HG03196 (cell line): ENCODE measurements around the gene LCOR.

Experiments used
- ATAC-seq: cut with Tn5 transposase; IDR thresholded peaks from one replicate; pipeline ENCODE4 v1.9.1; 2021; ENCODE audit not compliant: unreplicated experiment

The LCOR gene

DNA sequence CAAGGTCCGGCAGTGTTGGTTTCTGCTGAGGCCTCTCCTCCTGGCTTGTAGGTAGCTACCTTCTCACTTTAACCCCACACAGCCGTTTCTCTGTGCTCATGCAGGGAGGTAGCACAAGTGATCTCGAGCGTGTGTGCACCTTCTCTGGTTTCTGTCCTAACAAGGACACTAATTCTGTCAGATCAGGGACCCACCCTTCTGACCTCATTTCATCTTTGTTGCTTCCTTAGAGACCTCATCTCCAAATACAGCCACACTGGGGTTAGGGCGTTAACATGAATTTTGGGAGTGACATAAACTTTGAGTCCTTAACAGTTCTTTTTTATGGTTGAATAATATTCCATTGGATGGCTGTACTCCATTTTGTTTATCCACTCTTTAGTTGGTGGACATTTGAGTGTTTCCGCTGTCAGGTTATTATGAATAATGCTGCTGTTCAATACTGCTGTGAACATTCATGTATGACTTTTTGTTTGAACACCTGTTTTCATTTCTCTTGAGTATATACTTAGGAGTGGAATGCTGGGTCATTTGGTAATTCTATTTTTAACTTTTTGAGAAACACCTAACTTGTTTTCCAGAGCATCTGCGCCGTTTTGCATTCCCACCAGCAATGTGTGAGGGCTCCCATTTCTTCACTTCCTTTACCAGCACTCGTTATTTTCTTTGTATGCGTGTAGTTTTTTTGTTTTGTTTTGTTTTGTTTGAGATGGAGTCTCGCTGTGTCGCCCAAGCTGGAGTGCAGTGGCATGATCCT lies 57.5 kb downstream of the LCOR start:
- ATAC-seq, result no peak

DNA sequence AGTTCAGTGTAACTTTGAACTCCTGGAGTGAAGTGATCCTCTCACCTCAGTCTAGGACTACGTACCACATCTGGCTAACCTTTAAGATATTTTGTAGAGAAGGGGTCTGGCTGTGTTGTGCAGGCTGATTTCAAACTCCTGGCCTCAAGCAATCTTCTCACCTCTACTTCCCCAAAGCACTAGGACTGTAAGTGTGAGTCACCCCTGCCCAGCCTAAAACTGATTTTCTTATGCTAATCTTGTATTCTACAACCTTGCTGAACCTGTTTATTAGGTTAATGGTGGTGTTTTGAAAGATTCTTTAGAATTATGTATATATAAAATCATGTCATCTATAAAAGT lies 58.0 kb downstream of the LCOR start:
- no peak for ATAC-seq

DNA sequence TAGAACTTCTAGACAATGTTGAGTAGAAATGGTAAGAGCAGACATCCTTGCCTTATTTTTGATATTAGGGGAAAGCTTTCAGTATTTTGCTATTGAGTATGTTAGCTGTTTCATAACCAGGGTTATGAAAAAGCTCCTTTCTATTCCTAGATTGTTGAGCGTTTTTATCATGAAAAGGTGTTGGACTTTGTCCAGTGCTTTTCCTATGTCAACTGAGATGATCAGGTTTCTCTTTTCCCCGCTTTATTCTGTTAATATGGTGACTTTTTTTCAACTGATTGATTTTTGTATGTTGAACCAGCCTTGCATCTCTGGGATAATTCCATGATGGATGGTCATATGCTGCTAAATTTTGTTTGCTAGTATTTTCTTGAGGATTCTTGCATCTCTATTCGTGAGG lies 58.5 kb downstream of the LCOR start:
- no peak for ATAC-seq

DNA sequence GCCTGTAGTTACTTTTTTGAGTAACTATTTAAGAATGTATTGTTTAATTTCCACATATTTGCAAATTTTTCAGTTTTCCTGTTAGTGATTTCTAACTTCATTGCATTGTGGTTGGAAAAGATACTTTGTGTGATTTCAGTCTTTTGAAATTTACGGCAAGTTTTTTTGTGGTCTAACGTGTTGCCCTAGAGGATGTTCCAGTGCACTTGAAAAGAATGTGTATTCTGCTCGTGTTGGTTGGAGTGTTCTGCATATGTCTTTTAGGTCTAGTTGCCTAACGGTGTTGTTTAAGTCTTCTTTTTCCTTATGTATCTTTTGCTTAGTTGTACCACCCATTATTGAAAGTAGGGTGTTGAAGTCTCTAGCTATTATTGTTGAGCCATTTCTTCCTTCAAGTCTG lies 59.7 kb downstream of the LCOR start:
- no peak for ATAC-seq

DNA sequence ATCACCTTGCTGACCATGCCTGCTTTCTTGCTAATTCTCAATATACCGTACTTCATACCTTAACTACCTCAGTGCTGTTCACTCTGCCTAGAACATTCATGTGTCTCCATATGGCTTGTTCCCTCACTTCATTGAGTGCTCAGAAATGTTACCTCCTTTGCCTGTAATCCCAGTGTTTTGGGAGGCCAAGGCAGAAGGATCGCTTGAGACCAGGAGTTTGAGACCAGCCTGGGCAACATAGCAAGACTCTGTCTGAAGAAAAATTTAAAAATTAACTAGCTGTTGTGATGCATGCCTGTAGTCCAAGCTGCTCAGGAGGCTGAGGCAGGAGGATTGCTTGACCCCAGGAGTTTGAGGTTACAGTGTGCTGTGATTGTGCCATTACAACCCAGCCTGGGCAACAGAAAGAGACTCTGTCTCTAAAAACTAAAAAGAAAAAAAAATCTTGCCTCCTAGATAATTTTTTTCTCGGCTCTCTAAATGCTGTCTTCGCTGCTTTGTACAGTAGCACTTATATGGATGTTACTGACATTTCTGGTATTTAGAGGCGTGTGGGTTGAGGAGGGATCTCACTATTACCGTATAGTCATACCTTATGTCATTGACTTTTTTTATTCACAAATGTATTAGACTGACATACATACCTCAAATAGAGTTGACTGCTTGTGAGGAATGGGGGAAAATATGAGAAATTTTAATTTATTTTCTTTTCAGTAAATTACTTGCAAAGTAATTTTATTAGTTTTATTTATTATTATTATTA lies 63.7 kb downstream of the LCOR start:
- no peak for ATAC-seq

DNA sequence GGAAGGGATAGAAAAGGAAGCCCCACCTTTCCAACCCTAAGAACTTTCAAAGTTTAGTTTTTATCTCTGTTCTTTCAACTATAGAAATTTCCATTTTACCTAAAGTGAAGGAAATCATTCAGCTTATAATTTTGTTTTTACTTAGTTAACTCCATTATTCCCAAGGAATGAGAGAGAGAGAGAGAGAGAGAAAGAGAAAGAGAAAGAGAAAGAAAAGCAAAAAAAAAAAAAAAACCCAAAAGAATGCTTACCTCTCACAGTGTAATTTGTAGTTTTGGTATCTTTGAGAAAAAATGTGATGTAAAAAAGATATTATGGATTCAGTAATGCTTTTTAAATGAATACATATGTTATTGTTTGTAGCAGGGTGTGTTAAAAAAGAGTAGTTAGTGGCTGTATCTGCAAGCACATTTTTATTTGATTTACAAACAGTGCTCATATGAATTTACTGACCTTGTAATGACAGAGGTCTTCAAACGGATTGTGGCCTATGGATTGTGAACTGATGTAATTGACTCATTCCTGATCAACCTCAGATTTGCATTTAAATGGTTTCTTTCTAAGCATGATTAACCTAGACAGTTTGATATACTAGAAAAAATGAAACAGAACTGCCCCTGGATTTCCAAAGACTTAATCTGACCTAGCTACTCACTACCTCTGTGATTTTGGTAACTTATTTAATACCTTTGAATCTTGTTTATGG lies 64.9 kb downstream of the LCOR start:
- ATAC-seq, result no peak

DNA sequence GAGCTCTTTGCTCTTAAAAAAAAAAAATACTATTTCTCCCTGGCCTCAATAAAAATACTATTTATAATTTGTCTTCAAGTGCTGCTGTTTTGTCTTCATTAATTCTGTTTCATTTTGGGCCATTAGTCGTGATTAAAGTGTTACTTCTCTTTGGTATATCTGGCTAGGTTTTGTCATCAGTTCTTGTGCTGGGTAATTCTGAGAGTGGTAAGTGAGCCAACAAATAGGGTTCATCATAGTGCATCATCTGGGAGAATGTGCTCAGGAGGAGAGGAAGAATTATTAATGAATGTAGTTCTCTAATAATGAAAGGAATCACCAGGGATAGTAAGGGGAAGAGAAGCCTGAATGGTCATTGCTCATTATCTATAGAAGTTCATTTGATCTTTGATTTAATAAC lies 70.0 kb downstream of the LCOR start:
- no peak for ATAC-seq

DNA sequence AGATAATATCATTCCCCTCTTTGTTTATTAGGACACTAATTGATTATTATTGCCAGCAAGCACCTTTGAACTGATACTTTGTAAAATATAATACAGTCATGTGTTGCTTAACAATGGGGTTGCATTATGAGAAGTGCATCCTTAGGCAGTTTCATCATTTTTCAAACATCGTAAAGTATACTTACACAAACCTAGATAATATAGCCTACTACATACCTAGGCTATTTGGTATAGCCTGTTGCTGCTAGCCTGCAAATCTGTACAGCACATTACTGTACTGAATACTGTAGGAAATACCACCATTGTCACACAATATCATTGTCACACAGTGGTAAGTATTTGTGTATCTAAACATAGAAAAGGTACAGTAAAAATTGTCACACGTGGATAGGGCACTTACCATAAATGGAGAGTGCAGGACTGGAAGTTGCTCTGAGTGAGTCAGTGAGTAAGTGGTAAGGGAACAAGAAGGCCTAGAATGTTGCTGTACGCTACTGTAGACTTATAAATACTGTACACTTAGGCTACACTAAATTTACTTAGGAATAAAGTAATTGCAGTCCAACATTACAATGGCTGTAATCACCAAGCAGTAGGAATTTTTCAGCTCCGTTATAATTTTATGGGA lies 70.7 kb downstream of the LCOR start:
- ATAC-seq, result no peak

DNA sequence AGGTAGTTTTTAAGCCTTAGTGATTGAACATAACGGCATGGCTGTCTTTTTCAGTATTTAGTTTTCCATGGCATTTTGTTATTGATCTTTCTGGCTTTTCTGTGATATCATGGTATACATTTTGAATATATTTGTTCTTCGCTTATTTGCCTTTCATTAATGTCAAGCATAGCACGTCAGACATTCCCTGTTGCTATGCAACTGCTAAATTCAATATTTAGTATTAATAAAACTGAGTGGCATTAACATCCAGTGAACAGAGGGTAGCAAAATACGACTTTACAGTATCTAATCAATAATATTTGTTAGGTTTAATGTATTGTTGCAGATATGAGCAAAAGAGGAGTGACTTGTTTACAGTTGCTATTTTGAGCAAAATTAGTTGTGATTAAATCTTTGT lies 72.5 kb downstream of the LCOR start:
- ATAC-seq, result no peak

DNA sequence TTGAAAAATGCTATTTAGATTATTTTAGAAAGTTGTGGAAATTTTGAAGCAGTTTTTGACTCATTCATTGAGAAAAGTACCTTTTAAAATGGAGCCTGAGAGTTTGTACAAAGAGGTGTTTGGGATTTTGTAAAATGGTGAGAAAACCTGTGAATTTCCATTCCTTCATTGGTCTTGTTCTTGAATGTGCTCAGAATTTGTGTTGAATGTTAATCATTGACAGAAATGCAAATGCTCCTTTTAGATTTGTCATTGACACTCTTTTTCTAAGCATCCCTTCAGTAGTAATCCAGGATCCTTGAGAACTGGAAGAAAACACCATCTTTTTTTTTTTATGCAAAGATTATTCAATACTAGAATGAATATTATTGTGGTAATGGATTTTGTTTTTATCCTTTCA lies 74.8 kb downstream of the LCOR start:
- no peak for ATAC-seq

DNA sequence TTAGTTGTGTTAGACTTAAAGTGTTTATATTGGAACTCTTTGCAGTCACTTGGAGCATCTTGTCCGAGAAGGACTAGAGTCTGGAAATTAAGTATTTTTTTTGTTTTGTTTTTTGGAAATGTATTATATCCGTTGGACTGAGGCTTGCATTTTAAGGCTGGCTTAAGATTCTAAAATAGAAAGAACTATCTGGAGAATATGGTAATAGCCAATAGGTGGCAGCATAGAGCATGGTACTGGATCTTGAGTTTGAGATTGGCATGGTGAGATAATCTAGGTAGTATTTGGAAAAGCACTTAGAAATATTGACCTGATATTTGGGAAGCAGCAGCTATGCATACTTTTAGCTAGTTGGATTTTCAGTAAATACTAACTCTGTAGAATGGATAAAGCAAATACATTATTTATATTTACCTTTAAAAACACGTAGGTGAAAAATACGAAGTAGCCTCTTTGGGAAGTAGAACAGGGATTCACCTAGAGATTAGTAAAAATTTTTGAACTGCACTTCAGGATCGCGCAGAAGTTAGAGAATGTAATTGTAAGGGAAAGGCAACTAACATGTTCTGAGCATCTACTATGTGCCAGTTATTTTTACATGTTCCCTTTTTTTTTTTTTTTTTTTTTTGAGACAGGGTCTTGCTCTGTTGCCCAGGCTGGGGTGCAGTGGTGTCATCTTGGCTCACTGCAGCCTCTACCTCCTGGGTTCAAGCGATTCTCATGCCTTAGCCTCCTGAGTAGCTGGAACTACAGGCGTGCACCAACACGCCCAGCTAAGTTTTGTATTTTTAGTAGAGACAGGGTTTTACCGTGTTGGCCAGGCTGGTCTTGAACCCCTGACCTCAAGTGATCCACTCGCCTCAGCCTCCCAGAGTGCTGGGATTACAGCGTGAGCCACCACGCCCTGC lies 78.6 kb downstream of the LCOR start:
- ATAC-seq, result no peak

DNA sequence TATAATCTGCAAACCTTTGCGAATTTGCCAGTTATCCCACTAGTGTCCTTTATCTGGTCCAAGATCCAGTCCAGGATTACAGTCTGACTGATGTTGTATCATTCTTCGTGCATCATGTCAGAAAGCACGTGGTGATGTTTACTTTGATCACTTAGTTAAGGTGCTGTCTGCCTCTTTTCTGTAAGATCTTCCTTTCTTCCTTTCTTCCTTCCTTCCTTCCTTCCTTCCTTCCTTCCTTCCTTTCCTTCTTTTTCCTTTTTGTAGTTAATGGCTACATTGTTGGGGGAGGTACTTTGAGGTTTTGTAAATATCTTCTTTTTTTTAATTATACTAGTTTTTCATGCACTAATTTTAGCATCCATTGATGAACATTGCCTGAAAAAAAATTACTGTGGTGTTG lies 80.3 kb downstream of the LCOR start:
- ATAC-seq, result no peak

DNA sequence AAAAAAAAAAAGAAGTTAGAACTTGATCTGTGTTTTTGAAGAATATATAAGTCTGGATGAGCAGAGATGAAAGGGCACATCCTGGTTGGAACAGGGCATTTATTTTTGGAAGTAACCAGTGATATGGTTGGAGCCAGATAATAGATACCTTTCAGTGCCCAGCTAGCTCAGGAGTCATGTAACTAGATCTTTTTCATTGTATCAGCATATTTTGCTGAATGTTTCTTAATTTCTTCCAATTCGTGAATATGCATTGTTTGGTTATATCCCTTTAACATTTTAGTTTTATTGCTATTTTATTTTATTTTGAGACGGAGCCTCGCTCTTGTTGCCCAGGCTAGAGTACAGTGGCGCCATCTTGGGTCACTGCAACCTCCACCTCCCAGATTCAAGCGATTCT lies 81.8 kb downstream of the LCOR start:
- no peak for ATAC-seq

DNA sequence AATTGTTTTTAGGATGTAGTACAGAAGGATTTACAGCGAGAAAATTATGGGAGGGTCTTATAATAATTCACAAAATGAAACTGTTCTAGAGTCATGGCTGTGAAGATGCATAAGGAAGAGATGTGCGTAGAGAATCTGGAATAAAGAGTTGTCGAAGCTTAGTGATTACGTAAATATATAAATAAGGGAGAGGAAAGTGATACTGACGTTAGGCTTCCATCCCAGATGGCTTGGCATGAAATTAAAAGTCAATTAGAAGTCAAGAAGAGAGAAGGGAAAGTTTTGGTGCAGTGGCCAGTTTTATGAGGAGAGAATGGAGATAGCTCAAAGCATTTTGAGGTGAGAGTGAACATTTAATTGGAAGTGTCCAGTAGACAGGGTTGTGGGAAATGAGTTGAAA lies 85.5 kb downstream of the LCOR start:
- ATAC-seq, result no peak

DNA sequence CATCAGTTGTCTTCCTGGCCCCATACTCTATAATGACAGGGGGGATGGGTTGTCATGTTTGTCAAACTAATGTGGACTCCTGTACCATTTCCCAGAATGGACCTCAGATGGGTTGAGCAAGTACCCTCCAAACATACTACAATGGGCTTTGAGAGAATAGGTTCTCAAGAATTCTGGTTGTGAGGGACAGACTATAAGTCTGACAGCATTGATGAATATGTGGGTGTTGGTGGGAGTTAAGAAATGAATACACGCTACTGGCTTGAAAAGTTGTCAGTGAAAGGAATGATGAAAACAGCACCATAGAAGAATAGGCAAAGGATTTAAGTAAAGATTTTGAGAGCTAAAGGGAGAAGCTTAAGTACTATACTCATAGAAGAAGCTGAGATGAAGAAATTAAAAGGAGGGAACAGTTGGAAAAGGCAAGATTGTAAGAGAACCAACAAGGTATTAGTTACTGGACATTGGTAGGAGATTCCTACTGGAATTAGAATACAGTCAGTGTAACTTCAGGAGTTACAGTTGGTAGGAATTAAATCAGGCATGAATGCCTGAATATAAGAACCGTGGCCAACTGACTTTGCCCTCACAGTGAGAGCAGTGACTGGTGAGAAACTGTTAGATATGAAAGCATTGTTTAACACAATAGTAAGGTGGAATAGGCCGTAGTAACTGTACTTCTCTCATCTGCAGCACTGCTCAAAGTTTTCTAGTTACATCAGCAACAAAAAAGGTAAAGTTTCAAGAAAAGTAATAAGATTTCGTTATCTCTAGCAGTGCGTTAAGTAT lies 86.3 kb downstream of the LCOR start:
- no peak for ATAC-seq

DNA sequence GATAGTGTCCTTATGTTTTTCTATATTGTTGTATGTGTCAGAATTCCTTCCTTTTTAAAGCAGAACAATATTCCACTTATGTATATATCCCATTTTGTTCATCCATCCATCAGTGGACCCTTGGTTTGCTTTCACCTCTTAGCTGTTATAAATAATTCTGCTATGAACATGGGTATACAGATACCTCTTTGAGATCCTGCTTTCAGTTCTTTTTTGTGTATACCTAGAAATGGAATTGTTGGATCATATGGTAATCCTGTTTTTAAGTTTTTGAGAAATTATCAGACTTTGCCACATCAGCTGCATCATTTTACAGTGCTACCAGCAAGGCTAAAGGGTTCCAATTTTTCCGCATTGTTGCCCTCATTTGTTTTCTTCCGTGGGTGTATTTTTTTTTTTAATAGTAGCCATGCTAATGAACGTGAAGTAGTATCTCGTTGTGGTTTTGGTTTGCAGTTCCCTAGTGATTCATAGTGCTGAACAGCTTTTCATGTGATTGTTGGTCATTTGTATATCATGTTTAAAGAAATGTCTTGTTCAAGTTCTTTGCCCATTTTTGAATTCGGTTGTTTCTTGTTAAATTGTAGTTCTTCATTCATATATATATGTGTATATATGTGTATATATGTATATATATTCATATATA lies 87.8 kb downstream of the LCOR start:
- ATAC-seq, result no peak

DNA sequence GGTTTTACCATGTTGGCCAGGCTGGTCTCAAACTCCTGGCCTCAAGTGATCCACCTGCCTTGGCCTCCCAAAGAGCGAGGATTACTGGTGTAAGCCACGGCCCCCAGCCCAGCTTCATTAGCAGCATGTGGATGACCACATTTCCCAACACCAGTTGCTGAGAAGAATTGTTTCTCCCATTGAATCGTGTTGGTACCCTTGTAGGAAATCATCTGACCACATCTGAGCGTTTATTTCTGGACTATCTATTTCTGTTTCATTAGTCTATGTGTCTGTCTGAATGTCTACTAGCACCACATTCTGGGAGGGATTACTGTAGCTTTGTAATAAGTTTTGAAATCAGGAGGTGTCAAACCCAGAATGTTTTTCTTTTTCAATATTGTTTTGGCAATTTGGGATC lies 89.6 kb downstream of the LCOR start:
- no peak for ATAC-seq

DNA sequence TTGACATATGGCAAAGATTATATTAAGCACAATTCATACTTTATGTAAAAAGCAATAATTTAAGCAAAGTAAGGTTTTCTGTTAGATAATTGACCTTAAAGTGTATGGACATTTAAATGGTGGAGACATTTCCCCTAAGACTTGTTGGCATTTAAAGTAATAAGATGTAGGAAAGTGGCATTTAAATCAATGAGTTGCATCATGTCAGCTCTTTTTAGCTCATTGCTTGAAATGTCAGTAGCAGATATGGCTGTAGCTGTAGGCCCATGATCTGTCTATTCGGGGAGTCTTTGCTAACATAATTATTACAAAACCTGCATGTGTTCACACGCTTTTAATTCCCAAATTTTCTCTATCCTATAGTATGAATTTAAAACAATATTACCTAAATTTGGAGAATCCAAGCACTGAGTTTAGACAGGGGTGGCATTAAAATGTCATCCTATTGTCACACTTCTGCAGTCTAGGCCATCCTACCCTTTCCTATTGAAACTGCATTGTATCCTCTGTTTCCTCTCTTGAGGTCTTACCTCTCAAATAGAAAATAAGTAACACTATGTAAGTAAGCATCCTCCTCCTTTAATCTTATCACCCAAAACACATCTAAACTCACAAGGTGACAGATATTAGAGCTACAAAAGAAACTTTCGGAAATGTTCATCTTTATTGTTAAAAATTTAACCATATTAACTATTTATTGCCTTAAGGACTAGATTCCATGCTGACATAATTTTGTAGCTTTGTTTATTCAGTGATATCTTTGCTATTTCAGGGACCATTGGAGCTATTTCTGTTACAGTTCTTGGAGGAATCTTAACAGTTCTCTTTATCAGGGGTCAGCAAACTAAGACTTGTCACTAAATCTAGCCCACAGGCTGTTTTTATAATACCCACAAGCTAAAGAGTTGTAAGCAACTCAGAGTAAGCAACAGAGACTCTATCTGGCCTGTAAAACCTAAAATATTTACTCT lies 91.2 kb downstream of the LCOR start:
- no peak for ATAC-seq
